Activated naive CD8-positive, alpha-beta T cell (primary cell): ENCODE data around the gene PRKAR1B.
A peak's percentile ranks its signal among the peaks of the same experiment; 100 is the strongest.
"Not testable (repeated sequence)": the region's sequence is repeated elsewhere in the genome, so short reads cannot be mapped to it uniquely, and the experiment has no call there.

Experiments
- H3K27ac Mint-ChIP-seq: one replicate; pipeline ENCODE4 v1.8.0; 2021; ENCODE audit warnings: mixed read lengths
- H3K27me3 Mint-ChIP-seq: one replicate; pipeline ENCODE4 v1.8.0; 2021; ENCODE audit warnings: mixed read lengths
- H3K36me3 Mint-ChIP-seq: one replicate; pipeline ENCODE4 v1.8.0; 2021; ENCODE audit warnings: mixed read lengths
- H3K4me1 Mint-ChIP-seq: one replicate; pipeline ENCODE4 v1.8.0; 2021; ENCODE audit warnings: low read depth, mixed read lengths
- H3K4me3 Mint-ChIP-seq: one replicate; pipeline ENCODE4 v1.8.0; 2021; ENCODE audit warnings: mild to moderate bottlenecking, mixed read lengths
- H3K9me3 Mint-ChIP-seq: one replicate; pipeline ENCODE4 v1.8.0; 2021; ENCODE audit warnings: low read depth, mixed read lengths

The PRKAR1B gene

GRCh38 chr7:652881-653280, 74.2 kb downstream of the PRKAR1B start:
- Mint-ChIP-seq H3K27ac (no peak overlapping the region), H3K27me3 (no peaks in the 10 kb centered on the region), H3K36me3 (no peaks in the 10 kb centered on the region), H3K4me3 (no peak overlapping the region), H3K4me1 (no peaks in the 10 kb centered on the region), H3K9me3 (no peaks in the 10 kb centered on the region)

DNA sequence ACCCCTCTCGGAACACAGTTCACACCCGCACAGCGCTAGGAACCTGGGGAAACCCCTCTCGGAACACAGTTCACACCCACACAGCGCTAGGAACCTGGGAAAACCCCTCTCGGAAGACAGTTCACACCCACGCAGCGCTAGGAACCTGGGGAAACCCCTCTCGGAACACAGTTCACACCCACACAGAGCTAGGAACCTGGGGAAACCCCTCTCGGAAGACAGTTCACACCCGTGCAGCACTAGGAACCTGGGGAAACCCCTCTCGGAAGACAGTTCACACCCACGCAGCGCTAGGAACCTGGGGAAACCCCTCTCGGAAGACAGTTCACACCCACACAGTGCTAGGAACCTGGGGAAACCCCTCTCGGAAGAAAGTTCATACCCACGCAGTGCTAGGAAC, 74.9 kb downstream of the PRKAR1B start:
- not testable (repeated sequence) for H3K4me1 Mint-ChIP-seq, H3K27ac Mint-ChIP-seq, H3K4me3 Mint-ChIP-seq, H3K36me3 Mint-ChIP-seq, H3K27me3 Mint-ChIP-seq, H3K9me3 Mint-ChIP-seq

DNA sequence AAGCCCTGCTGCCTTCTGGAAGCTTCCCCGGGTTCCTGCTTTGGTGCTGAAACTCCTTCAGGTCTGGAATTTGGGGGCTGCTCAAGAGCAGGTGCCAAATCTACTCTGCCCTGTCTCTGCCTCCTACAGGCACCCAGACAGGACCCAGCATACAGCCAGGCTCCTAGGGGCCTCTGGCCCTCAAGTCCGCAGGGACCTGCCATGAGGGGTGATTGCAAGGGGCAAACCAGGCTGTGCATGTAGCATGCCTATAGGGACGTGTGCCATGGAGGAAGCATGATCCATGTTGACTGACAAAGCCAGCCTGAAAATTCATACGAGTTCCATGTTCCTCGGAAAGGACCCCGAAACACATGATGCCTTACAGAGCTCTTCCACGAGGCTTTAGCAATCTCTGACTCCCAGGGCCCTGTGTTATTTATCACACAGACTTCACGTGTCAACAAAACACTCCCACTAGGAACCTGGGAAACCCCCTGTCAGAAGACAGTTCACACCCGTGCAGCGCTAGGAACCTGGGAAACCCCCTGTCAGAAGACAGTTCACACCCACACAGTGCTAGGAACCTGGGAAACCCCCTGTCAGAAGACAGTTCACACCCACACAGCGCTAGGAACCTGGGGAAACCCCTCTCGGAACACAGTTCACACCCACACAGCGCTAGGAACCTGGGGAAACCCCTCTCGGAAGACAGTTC, 75.9 kb downstream of the PRKAR1B start:
- no peaks in the 10 kb centered on the region for H3K27me3 Mint-ChIP-seq
- no peak overlapping the region for H3K4me3 Mint-ChIP-seq
- no peaks in the 10 kb centered on the region for H3K4me1 Mint-ChIP-seq
- H3K9me3 Mint-ChIP-seq = no peaks in the 10 kb centered on the region
- H3K27ac Mint-ChIP-seq = peak overlapping the region; percentile 41
- no peaks in the 10 kb centered on the region for H3K36me3 Mint-ChIP-seq

GRCh38 chr7:650339-651031, 76.6 kb downstream of the PRKAR1B start:
- Mint-ChIP-seq H3K27me3 (no peaks in the 10 kb centered on the region), H3K4me1 (no peaks in the 10 kb centered on the region), H3K4me3 (no peak overlapping the region), H3K36me3 (no peaks in the 10 kb centered on the region), H3K9me3 (no peaks in the 10 kb centered on the region), H3K27ac (no peak overlapping the region)

DNA sequence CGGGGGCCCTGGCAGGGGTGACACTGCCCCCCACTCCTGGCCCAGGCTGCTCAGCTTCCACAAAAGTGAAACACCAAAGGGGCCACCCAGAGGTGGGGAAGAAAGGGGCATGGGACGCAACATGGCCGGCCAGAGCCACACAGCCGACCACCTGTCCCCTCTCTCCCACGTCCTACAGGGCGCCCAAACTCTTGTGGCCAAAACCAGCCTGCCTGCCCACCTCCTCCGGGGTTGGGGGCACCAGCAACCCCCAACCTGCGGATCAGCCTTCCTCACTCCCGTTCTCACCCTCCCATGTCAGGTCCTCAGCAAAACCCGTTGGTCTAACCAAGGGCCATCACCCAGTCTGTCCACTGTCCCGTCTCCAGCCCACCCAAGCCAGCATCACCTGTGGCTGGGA, 80.1 kb downstream of the PRKAR1B start:
- Mint-ChIP-seq H3K27me3 (no peaks in the 10 kb centered on the region), H3K27ac (peak overlapping the region; percentile 3), H3K36me3 (peaks cover 4% of the 10 kb centered on the region), H3K4me1 (no peaks in the 10 kb centered on the region), H3K4me3 (no peak overlapping the region), H3K9me3 (no peaks in the 10 kb centered on the region)

GRCh38 chr7:646487-646886, 80.6 kb downstream of the PRKAR1B start:
- Mint-ChIP-seq H3K4me3 (no peak overlapping the region), H3K27me3 (no peaks in the 10 kb centered on the region), H3K9me3 (no peaks in the 10 kb centered on the region), H3K36me3 (peaks cover 5% of the 10 kb centered on the region), H3K27ac (no peak overlapping the region), H3K4me1 (peaks cover under 1% of the 10 kb centered on the region)

DNA sequence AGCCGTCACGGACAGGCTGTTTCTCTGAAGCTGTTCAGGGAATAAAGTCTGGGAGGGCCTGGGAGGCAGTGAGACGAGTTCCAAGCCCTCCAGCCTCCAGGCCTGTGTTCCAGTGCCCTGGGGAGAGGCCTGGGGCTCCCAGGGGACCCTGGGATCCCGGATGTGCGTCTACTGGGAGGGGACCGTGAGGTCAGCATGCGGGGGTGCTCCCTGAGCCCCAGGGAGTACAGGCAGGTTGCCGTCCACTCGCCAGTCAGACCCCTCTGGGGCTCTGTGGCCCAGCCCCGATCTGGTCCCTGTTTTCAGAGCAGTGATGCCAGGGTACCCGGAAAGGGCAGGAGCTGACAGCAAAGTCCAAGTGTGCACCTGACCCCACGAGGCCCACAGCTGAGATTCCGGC, 81.5 kb downstream of the PRKAR1B start:
- H3K27ac Mint-ChIP-seq = no peak overlapping the region
- H3K36me3 Mint-ChIP-seq = peaks cover 5% of the 10 kb centered on the region
- peaks cover 6% of the 10 kb centered on the region for H3K4me1 Mint-ChIP-seq
- no peak overlapping the region for H3K4me3 Mint-ChIP-seq
- H3K27me3 Mint-ChIP-seq = no peaks in the 10 kb centered on the region
- H3K9me3 Mint-ChIP-seq = no peaks in the 10 kb centered on the region

DNA sequence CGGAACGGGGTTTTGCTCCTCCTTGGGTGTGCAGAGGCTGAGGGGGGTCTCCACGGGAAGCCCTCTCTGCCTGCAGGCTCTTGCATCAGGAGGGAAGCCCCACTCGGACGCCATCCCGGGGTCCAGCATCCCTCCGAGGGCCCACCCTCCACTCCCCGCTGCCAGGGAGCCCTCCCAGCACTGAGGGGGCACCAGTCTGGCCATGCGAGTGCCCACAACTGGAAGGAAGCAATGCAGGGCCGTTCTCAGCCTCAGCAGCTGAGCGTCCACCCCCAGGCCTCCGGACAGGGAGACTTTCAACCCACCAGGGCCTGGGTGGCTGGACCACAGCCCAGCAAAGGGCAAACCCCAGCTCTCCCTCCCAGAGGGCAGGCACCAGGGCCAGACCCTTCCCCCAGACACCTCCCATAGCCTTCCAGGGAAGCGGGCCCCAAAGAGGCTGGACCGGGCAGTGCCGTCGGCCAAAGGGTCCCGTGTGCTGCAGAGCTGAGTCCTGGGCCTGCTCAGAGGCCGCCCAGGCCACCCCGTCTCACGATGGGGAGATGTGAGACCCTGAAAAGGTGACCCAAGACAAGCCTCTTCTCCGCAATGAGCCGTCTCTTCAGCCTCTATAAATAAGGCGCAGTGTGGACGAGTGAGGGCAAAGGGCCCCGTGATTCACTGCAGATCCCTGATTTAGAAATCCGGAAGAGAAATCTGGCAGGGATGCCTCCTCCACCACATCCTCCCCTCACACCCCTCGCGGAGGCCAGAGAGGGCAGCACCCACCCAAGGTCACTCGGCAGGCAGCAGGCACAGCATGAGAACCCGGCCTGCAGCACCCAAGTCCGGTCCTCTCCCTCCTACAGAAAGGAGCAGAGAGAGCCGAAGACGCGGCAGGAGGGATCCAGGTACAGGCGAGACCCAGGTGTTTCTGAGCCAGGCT, 82.4 kb downstream of the PRKAR1B start:
- Mint-ChIP-seq H3K36me3 (peaks cover 5% of the 10 kb centered on the region), H3K9me3 (no peaks in the 10 kb centered on the region)

GRCh38 chr7:641966-642365, 85.1 kb downstream of the PRKAR1B start:
- Mint-ChIP-seq H3K4me3 (no peak overlapping the region), H3K4me1 (peaks cover 16% of the 10 kb centered on the region), H3K36me3 (peaks cover 7% of the 10 kb centered on the region), H3K9me3 (no peaks in the 10 kb centered on the region), H3K27me3 (no peaks in the 10 kb centered on the region), H3K27ac (peak overlapping the region; percentile 22)

More for the DNA sequence above, 82.4 kb downstream of the PRKAR1B start:
- Mint-ChIP-seq H3K27me3 (no peaks in the 10 kb centered on the region), H3K4me1 (peaks cover 10% of the 10 kb centered on the region), H3K4me3 (no peak overlapping the region), H3K27ac (no peak overlapping the region)

DNA sequence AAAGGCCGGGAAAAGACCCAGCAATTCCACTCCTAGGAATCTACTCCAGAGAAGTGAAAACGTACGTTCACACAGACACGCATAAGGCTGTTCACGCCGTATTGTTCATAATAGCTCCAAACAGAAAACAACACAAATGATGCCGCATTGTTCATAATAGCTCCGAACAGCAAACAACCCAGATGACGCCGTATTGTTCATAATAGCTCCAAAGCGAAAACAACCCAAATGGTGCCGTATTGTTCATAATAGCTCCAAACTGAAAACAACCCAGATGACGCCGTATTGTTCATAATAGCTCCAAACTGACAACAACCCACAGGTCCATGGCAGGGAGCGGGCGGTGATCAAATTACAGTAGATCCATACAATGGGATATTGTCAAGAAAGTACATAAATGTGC, 85.8 kb downstream of the PRKAR1B start:
- Mint-ChIP-seq H3K36me3 (peaks cover 7% of the 10 kb centered on the region), H3K9me3 (no peaks in the 10 kb centered on the region), H3K27me3 (no peaks in the 10 kb centered on the region), H3K4me1 (peaks cover 20% of the 10 kb centered on the region), H3K4me3 (no peak overlapping the region), H3K27ac (no peak overlapping the region)

- Mint-ChIP-seq H3K9me3 (no peaks in the 10 kb centered on the region), H3K27ac (no peak overlapping the region), H3K27me3 (no peaks in the 10 kb centered on the region), H3K36me3 (peaks cover 7% of the 10 kb centered on the region), H3K4me1 (peaks cover 20% of the 10 kb centered on the region), H3K4me3 (no peak overlapping the region)
Observed at GRCh38 chr7:638256-639011, 88.6 kb downstream of the PRKAR1B start.

DNA sequence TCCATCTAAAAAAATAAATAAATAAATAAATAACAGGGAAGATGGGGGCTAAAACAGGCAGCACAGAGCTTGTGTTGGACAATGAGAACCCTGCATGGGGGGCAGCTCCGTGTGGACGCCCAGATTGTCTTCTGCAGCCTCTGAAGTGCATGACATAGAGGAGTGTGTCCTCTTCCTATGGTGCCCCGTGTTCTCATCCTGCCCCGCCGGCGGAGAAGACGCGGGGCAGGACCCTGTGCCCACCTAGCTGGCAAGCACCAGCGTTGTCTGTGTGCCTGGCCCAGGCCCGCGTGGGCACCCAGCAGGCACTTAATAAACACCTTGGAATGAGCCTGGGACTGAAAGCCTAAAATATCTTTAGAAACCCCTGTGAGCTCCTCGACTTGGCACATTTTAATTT, 89.3 kb downstream of the PRKAR1B start:
- H3K36me3 Mint-ChIP-seq = peaks cover 8% of the 10 kb centered on the region
- peaks cover 23% of the 10 kb centered on the region for H3K4me1 Mint-ChIP-seq
- H3K27me3 Mint-ChIP-seq = no peaks in the 10 kb centered on the region
- H3K4me3 Mint-ChIP-seq = no peak overlapping the region
- no peaks in the 10 kb centered on the region for H3K9me3 Mint-ChIP-seq
- H3K27ac Mint-ChIP-seq = no peak overlapping the region

DNA sequence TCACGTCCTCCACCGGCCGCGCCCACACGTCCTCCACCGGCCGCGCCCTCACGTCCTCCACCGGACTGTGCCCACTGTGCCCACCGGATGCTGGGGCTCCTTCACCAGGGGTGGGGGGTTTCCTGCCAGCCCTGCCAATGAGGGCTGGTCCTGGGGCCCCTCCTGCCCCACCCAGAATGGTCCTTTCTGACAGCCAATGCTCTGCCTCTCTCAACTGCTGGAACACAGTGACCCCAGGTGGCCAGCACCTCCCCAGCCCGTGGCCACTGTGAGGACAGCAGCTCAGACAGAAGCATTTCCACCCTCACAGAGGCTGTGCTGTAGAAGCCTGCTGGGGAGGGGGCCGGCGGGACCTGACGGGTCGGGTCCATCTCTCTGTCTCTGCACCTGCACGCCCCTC, 90.7 kb downstream of the PRKAR1B start:
- Mint-ChIP-seq H3K9me3 (no peaks in the 10 kb centered on the region), H3K4me1 (peaks cover 22% of the 10 kb centered on the region), H3K4me3 (no peak overlapping the region), H3K27ac (no peak overlapping the region), H3K27me3 (no peaks in the 10 kb centered on the region), H3K36me3 (peaks cover 6% of the 10 kb centered on the region)

DNA sequence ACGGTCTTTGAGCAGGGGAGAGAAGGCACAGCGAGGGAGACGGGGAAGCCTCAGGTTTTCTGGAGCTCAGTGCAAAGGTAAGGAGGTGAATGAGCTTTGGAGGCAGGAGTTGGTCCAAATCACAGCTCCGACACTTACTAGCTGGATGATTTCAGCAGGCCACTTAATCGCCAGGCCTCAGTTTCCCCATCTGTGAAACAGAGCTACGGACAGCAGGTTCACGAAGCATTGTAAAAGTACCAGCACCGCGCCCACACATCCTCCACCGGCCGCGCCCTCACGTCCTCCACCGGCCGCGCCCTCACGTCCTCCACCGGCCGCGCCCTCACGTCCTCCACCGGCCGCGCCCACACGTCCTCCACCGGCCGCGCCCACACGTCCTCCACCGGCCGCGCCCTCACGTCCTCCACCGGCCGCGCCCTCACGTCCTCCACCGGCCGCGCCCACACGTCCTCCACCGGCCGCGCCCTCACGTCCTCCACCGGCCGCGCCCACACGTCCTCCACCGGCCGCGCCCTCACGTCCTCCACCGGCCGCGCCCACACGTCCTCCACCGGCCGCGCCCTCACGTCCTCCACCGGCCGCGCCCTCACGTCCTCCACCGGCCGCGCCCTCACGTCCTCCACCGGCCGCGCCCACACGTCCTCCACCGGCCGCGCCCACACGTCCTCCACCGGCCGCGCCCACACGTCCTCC, 91.2 kb downstream of the PRKAR1B start:
- H3K4me3 Mint-ChIP-seq, H3K27ac Mint-ChIP-seq, H3K36me3 Mint-ChIP-seq, H3K27me3 Mint-ChIP-seq, H3K9me3 Mint-ChIP-seq: not testable (repeated sequence)
- H3K4me1 Mint-ChIP-seq = peaks cover 18% of the 10 kb centered on the region
